Mesenchymal stem cell (in vitro differentiated cells and primary cell): ENCODE measurements around the gene VAMP1.
"Not testable (repeated sequence)": the region's sequence is repeated elsewhere in the genome, so short reads cannot be mapped to it uniquely, and the experiment has no call there.

Experiments used
- DNase-seq: peaks from one replicate; pipeline ENCODE4 v3.0.0-alpha.2; 2013
- H2AFZ ChIP-seq: one replicate; pipeline ENCODE4 v1.6.1; 2013; ENCODE audit warnings: low read depth, mild to moderate bottlenecking, control low read depth, inconsistent platforms, low read length, moderate library complexity
- H2AK5ac ChIP-seq: 2 replicates; pipeline ENCODE4 v1.6.1; 2013; ENCODE audit warnings: low read length, moderate library complexity, mild to moderate bottlenecking, inconsistent platforms; ENCODE audit not compliant: severe bottlenecking
- H2BK120ac ChIP-seq: one replicate; pipeline ENCODE4 v1.6.1; 2013; ENCODE audit warnings: low read depth, mild to moderate bottlenecking, inconsistent platforms, low read length, moderate library complexity
- H2BK12ac ChIP-seq, 2 experiments: one replicate each; pipeline ENCODE4 v1.6.1; 2013; ENCODE audit warnings: inconsistent platforms in 2 of 2, low read length in 2 of 2, mild to moderate bottlenecking in 2 of 2, moderate library complexity in 2 of 2, control low read depth in 1 of 2
- H2BK15ac ChIP-seq: one replicate; pipeline ENCODE4 v1.6.1; 2013; ENCODE audit warnings: mild to moderate bottlenecking, low read depth, inconsistent platforms; ENCODE audit not compliant: poor library complexity, severe bottlenecking
- H2BK5ac ChIP-seq: 2 replicates; pipeline ENCODE4 v1.6.1; 2013; ENCODE audit warnings: low read depth, mild to moderate bottlenecking, low read length, control low read depth, inconsistent platforms; ENCODE audit not compliant: poor library complexity, severe bottlenecking
- H3K14ac ChIP-seq, 2 experiments: one replicate each; pipeline ENCODE4 v1.6.1; 2013; ENCODE audit warnings: inconsistent platforms in 2 of 2, low read length in 2 of 2, control low read depth in 1 of 2, mild to moderate bottlenecking in 1 of 2, moderate library complexity in 1 of 2
- H3K18ac ChIP-seq, 2 experiments: one replicate each; pipeline ENCODE4 v1.6.1; 2013; ENCODE audit warnings: inconsistent platforms in 2 of 2, low read length in 2 of 2, control low read depth in 1 of 2, low read depth in 1 of 2, mild to moderate bottlenecking in 1 of 2
- H3K23ac ChIP-seq, 2 experiments: one replicate each; pipeline ENCODE4 v1.6.1; 2013; ENCODE audit warnings: inconsistent platforms in 2 of 2, low read length in 2 of 2, mild to moderate bottlenecking in 2 of 2, moderate library complexity in 2 of 2, control low read depth in 1 of 2
- H3K27ac ChIP-seq: 2 replicates; pipeline ENCODE4 v1.5.1; 2013; ENCODE audit warnings: mild to moderate bottlenecking, moderate library complexity, low read length, control low read depth, inconsistent platforms; ENCODE audit not compliant: poor library complexity, severe bottlenecking
- H3K27me3 ChIP-seq, 2 experiments: 2 replicates each; pipeline versions ENCODE4 v1.6.1 to v1.7.0; 2013; ENCODE audit warnings: low read length in 2 of 2, mild to moderate bottlenecking in 2 of 2, moderate library complexity in 2 of 2, control low read depth in 1 of 2, inconsistent platforms in 1 of 2; ENCODE audit not compliant: control insufficient read depth in 1 of 2, insufficient read depth in 1 of 2
- H3K36me3 ChIP-seq, 2 experiments: 2 replicates each; pipeline versions ENCODE4 v1.6.1 to v1.7.0; 2013; ENCODE audit warnings: low read length in 2 of 2, control low read depth in 1 of 2, inconsistent platforms in 1 of 2, low read depth in 1 of 2, mild to moderate bottlenecking in 1 of 2; ENCODE audit not compliant: insufficient read depth in 2 of 2, control insufficient read depth in 1 of 2
- H3K4ac ChIP-seq, 2 experiments: one replicate each; pipeline ENCODE4 v1.6.1; 2013; ENCODE audit warnings: inconsistent platforms in 2 of 2, low read length in 2 of 2, mild to moderate bottlenecking in 2 of 2, moderate library complexity in 2 of 2, control low read depth in 1 of 2, low read depth in 1 of 2
- H3K4me1 ChIP-seq: 2 replicates; pipeline ENCODE4 v1.6.1; 2013; ENCODE audit warnings: low read depth, low read length, control low read depth; ENCODE audit not compliant: control insufficient read depth, insufficient read depth
- H3K4me2 ChIP-seq: 2 replicates; pipeline ENCODE4 v1.6.1; 2013; ENCODE audit warnings: low read length, mild to moderate bottlenecking, inconsistent platforms; ENCODE audit not compliant: poor library complexity, severe bottlenecking
- H3K4me3 ChIP-seq, 2 experiments: 2 replicates each; pipeline versions ENCODE4 v1.5.1 to v1.7.0; 2013; ENCODE audit warnings: low read length in 2 of 2, mild to moderate bottlenecking in 2 of 2, control low read depth in 1 of 2, low read depth in 1 of 2; ENCODE audit not compliant: insufficient read depth in 1 of 2
- H3K79me1 ChIP-seq: replicated peaks from 2 replicates; pipeline ENCODE4 v1.6.1; 2013; ENCODE audit warnings: mild to moderate bottlenecking, control low read depth, low read length, inconsistent platforms; ENCODE audit not compliant: poor library complexity, severe bottlenecking
- H3K9ac ChIP-seq: 2 replicates; pipeline ENCODE4 v1.7.0; 2013; ENCODE audit warnings: mild to moderate bottlenecking, low read length, moderate library complexity
- H3K9me3 ChIP-seq: 2 replicates; pipeline ENCODE4 v1.7.0; 2013; ENCODE audit warnings: mild to moderate bottlenecking, low read length; ENCODE audit not compliant: control insufficient read depth
- H4K8ac ChIP-seq: one replicate; pipeline ENCODE4 v1.6.1; 2013; ENCODE audit warnings: inconsistent platforms, mild to moderate bottlenecking, low read length, moderate library complexity
- H4K91ac ChIP-seq: one replicate; pipeline ENCODE4 v1.6.1; 2013; ENCODE audit warnings: mild to moderate bottlenecking, low read length, inconsistent platforms
- WGBS: methylation state at CpG from one replicate; pipeline ENCODE4 v1.1.7; 2013; ENCODE audit warnings: mixed read lengths; 5-methylcytosine and 5-hydroxymethylcytosine counted together

The VAMP1 gene

DNA sequence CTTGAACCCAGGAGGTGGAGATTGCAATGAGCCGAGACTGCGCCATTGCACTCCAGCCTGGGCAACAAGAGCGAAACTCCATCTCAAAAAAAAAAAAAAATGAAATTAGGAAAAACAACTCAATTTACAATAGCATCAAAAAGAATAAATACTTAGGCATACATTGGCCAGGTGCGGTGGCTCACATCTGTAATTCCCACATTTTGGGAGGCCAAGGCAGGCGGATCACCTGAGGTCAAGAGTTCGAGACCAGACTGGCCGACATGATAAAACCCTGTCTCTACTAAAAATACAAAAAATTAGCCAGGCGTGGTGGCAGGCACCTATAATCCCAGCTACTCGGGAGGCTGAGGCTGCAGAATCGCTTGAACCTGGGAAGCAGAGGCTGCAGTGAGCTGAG lies 42.7 kb downstream of the VAMP1 start:
- not testable (repeated sequence) for H2AK5ac ChIP-seq, H2AFZ ChIP-seq, H3K4me1 ChIP-seq, DNase-seq, H4K91ac ChIP-seq, H3K9ac ChIP-seq, H2BK12ac ChIP-seq, H4K8ac ChIP-seq, H3K9me3 ChIP-seq, H3K14ac ChIP-seq, H2BK120ac ChIP-seq, H3K4ac ChIP-seq, H3K4me2 ChIP-seq, H3K79me1 ChIP-seq, H3K4me3 ChIP-seq, H2BK5ac ChIP-seq, H3K36me3 ChIP-seq, H3K23ac ChIP-seq, H3K27me3 ChIP-seq, H2BK15ac ChIP-seq, H3K18ac ChIP-seq, H3K27ac ChIP-seq
- WGBS, result 96% methylated on average over 10 of the region's 10 CpGs

DNA sequence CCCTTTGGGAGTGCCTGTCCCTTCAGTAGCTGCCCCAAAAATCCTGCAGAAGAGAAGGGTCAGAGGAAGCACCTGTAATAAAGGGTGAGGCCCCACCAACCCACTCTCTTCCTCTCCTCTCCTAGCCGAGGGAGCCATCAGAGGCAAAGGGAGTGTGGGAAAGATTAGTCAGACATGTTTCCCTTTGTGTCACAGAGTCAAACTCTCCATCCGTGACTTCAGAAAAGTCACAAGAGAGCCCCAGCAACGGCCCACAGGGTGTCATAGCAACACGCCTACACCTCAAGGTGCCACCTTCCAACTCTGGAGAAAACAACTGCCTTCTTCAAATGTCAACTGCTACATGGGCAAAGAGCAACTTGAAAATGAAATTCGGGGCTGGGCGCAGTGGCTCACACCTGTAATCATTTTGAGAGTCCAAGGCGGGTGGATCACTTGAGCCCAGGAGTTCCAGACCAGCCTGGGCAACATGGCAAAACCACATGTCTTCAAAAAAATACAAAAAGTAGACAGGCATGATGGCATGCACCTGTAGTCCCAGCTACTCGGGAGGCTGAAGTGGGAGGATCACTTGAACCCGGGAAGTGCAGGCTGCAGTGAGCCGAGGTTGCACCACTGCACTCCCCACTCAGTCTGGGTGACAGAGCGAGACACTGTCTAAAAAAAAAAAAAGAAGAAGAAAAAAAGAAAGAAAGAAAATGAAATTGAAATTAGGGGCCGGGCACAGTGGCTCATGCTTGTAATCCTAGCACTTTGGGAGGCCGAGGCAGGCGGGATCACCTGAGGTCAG lies 43.4 kb downstream of the VAMP1 start:
- Histone ChIP-seq H3K14ac (no peak overlapping the region), H3K4me2 (no peak overlapping the region), H2BK120ac (no peak overlapping the region), H3K79me1 (no peaks in the 10 kb centered on the region), H3K27ac (no peak overlapping the region), H3K23ac (no peak overlapping the region), H2BK5ac (no peak overlapping the region), H2BK12ac (no peak overlapping the region), H2AK5ac (no peak overlapping the region), H3K18ac (no peak overlapping the region), H3K9me3 (no peaks in the 10 kb centered on the region), H3K27me3 (no peaks in the 10 kb centered on the region), H3K4me3 (no peak overlapping the region), H3K4ac (no peak overlapping the region), H3K36me3 (no peaks in the 10 kb centered on the region), H3K9ac (no peak overlapping the region), H2BK15ac (no peak overlapping the region), H3K4me1 (peaks cover 9% of the 10 kb centered on the region), H2AFZ (no peak overlapping the region), H4K8ac (no peak overlapping the region), H4K91ac (no peak overlapping the region)
- DNase-seq, result no peak
- 90% methylated on average over 14 of the region's 14 CpGs for WGBS

- H3K79me1 ChIP-seq, result no peaks in the 10 kb centered on the region
- H3K27me3 ChIP-seq, result no peaks in the 10 kb centered on the region
- no peak overlapping the region for H2BK5ac ChIP-seq
- H3K14ac ChIP-seq, result no peak overlapping the region
- H2BK15ac ChIP-seq, result no peak overlapping the region
- H3K23ac ChIP-seq, result no peak overlapping the region
- no peak overlapping the region for H3K4me3 ChIP-seq
- no peak for DNase-seq
- H3K27ac ChIP-seq, result no peak overlapping the region
- no peak overlapping the region for H3K9ac ChIP-seq
- no peak overlapping the region for H2AK5ac ChIP-seq
- H3K4me2 ChIP-seq, result no peak overlapping the region
- no peak overlapping the region for H4K8ac ChIP-seq
- no peak overlapping the region for H2BK120ac ChIP-seq
- H2BK12ac ChIP-seq, result no peak overlapping the region
- H3K4ac ChIP-seq, result no peak overlapping the region
- no peak overlapping the region for H4K91ac ChIP-seq
- H3K36me3 ChIP-seq, result no peaks in the 10 kb centered on the region
- 94% methylated on average over 22 of the region's 23 CpGs for WGBS
- H3K9me3 ChIP-seq, result no peaks in the 10 kb centered on the region
- peaks cover 8% of the 10 kb centered on the region for H3K4me1 ChIP-seq
- no peak overlapping the region for H3K18ac ChIP-seq
- H2AFZ ChIP-seq, result no peak overlapping the region
Measured at GRCh38 chr12:6425590-6426531, 44.6 kb downstream of the VAMP1 start.

GRCh38 chr12:6424866-6425265 lies 45.6 kb downstream of the VAMP1 start:
- Histone ChIP-seq H4K91ac (no peak overlapping the region), H3K36me3 (no peaks in the 10 kb centered on the region), H2AFZ (no peak overlapping the region), H2AK5ac (no peak overlapping the region), H2BK12ac (no peak overlapping the region), H3K18ac (no peak overlapping the region), H3K4ac (no peak overlapping the region), H3K79me1 (no peaks in the 10 kb centered on the region), H3K9me3 (no peaks in the 10 kb centered on the region), H3K4me2 (no peak overlapping the region), H4K8ac (no peak overlapping the region), H3K23ac (no peak overlapping the region), H3K4me1 (peaks cover 2% of the 10 kb centered on the region), H2BK5ac (no peak overlapping the region), H2BK15ac (no peak overlapping the region), H3K27me3 (no peaks in the 10 kb centered on the region), H3K9ac (no peak overlapping the region), H3K14ac (peak overlapping the region in 1 of 2 experiments; percentile 4), H2BK120ac (no peak overlapping the region), H3K4me3 (no peak overlapping the region), H3K27ac (no peak overlapping the region)
- 79% methylated on average over 7 of the region's 8 CpGs for WGBS
- no peak for DNase-seq
